Measurements from ENCODE around the gene MCHR2. TPM values are rescaled to one million over a fixed set of nuclear protein-coding genes. Genes with fewer than 3 reads are reported as not detected.
"Not testable (repeated sequence)": the region's sequence is repeated elsewhere in the genome, so short reads cannot be mapped to it uniquely, and the experiment has no call there.

Gene MCHR2, protein sequence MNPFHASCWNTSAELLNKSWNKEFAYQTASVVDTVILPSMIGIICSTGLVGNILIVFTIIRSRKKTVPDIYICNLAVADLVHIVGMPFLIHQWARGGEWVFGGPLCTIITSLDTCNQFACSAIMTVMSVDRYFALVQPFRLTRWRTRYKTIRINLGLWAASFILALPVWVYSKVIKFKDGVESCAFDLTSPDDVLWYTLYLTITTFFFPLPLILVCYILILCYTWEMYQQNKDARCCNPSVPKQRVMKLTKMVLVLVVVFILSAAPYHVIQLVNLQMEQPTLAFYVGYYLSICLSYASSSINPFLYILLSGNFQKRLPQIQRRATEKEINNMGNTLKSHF
- not detected for polyA plus RNA-seq

GRCh38 chr6:99993533-99994251, at the start of gene MCHR2:
MCHR2 (minus strand) TSS chr6:99994223; CDS start chr6:99956147, 38,076 bp downstream.
- Histone ChIP-seq H3K27ac (ENCODE audit: low read depth in 2 of 2, low read length in 1 of 2) (no peak within 1 kb of the TSS), H3K4me3 (ENCODE audit: low read depth in 1 of 2, low read length in 2 of 2) (peak within 1 kb of the TSS in 1 of 2 donors; percentile 7), H3K27me3 (ENCODE audit: control insufficient read depth in 1 of 2, insufficient read depth in 2 of 2, low read length in 2 of 2) (peaks cover 0 to 6% of the 10 kb centered on the region in 2 donors), H3K36me3 (ENCODE audit: control insufficient read depth in 2 of 2, insufficient read depth in 2 of 2, low read length in 1 of 2) (no peaks in the 10 kb centered on the region), H3K9me3 (ENCODE audit: control insufficient read depth in 2 of 2, insufficient read depth in 1 of 2, low read depth in 1 of 2, low read length in 1 of 2) (no peaks in the 10 kb centered on the region), H3K4me1 (ENCODE audit: control insufficient read depth in 2 of 2, insufficient read depth in 2 of 2, low read length in 1 of 2) (peaks cover 3 to 5% of the 10 kb centered on the region in 2 donors)
- 6 to 7% methylated on average over 60 to 64 of the region's 64 CpGs for WGBS, 2 donors

GRCh38 chr6:100038546-100038945, 44.5 kb upstream of the MCHR2 start:
- not testable (repeated sequence) for H3K9me3 ChIP-seq (ENCODE audit: control insufficient read depth in 2 of 2, insufficient read depth in 1 of 2, low read depth in 1 of 2, low read length in 1 of 2); H3K27me3 ChIP-seq (ENCODE audit: control insufficient read depth in 1 of 2, insufficient read depth in 2 of 2, low read length in 2 of 2); H3K36me3 ChIP-seq (ENCODE audit: control insufficient read depth in 2 of 2, insufficient read depth in 2 of 2, low read length in 1 of 2); H3K27ac ChIP-seq (ENCODE audit: low read depth in 2 of 2, low read length in 1 of 2); H3K4me1 ChIP-seq (ENCODE audit: control insufficient read depth in 2 of 2, insufficient read depth in 2 of 2, low read length in 1 of 2); H3K4me3 ChIP-seq (ENCODE audit: low read depth in 1 of 2, low read length in 2 of 2)
- WGBS, 2 donors: 70 to 95% methylated on average over 1 of the region's 1 CpG

DNA sequence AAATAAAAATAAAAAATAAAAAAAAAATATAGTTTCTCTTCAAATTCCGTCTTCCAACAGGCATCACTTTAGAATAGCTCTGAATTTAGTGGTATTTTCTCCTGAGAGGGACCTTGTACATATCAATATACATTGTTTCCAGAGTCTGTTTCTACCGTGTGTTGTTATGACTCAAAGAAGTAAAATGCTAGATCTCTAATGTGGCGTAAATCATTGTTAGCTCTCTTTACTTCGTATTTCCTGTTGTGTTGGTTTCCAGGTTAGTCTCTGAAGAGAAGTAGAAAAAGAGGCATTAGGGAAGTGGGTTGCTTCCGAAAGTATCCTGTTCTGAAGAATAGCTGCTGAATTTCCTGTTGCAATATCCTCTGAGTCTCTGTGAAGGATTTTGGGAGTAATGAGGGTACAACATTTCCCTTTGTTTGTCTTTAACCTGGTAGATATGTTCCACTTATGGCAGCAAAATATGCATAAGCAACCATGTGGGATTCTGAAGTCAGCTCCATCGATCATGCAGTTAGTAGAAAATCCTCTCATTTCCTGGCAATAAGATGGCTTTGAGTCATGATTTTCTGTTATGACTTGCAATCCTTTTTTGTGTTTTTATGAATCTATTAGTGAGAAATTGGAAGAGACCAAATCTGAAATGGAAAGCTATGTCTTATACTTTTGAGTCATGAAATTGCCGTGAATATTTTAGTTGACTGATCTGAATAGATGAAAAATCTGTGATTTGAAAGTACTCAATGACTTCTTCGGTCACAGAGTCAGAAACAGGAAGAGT, 42.0 kb upstream of the MCHR2 start:
- WGBS, 2 donors: 62% methylated on average over 8 of the region's 8 CpGs
- no peaks in the 10 kb centered on the region for H3K9me3 ChIP-seq (ENCODE audit: control insufficient read depth in 2 of 2, insufficient read depth in 1 of 2, low read depth in 1 of 2, low read length in 1 of 2)
- no peak overlapping the region for H3K27ac ChIP-seq (ENCODE audit: low read depth in 2 of 2, low read length in 1 of 2)
- no peaks in the 10 kb centered on the region for H3K27me3 ChIP-seq (ENCODE audit: control insufficient read depth in 1 of 2, insufficient read depth in 2 of 2, low read length in 2 of 2)
- H3K4me1 ChIP-seq (ENCODE audit: control insufficient read depth in 2 of 2, insufficient read depth in 2 of 2, low read length in 1 of 2): no peaks in the 10 kb centered on the region
- no peaks in the 10 kb centered on the region for H3K36me3 ChIP-seq (ENCODE audit: control insufficient read depth in 2 of 2, insufficient read depth in 2 of 2, low read length in 1 of 2)
- no peak overlapping the region for H3K4me3 ChIP-seq (ENCODE audit: low read depth in 1 of 2, low read length in 2 of 2)

DNA sequence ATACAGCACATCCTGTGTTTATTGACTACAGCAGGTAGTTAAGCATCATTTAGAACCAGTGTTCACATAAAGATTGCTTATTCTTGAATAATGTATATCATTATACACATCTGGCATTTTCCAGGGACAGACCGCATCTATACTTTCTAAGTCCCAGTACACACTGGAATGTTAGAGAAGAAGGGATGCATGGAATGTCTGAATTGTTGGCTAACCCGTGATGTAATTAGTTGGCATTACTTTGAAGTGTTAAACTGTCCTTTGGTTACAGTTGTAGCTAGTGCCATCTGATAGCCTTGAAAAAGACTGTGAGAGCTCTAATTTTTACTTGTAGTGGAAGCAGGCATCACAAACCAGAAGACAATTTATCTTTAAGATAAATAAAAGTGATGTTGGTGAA, 29.8 kb upstream of the MCHR2 start:
- Histone ChIP-seq H3K4me1 (ENCODE audit: control insufficient read depth in 2 of 2, insufficient read depth in 2 of 2, low read length in 1 of 2) (no peaks in the 10 kb centered on the region), H3K9me3 (ENCODE audit: control insufficient read depth in 2 of 2, insufficient read depth in 1 of 2, low read depth in 1 of 2, low read length in 1 of 2) (no peaks in the 10 kb centered on the region), H3K27ac (ENCODE audit: low read depth in 2 of 2, low read length in 1 of 2) (no peak overlapping the region), H3K36me3 (ENCODE audit: control insufficient read depth in 2 of 2, insufficient read depth in 2 of 2, low read length in 1 of 2) (no peaks in the 10 kb centered on the region), H3K27me3 (ENCODE audit: control insufficient read depth in 1 of 2, insufficient read depth in 2 of 2, low read length in 2 of 2) (peaks cover 0 to 2% of the 10 kb centered on the region in 2 donors), H3K4me3 (ENCODE audit: low read depth in 1 of 2, low read length in 2 of 2) (no peak overlapping the region)
- WGBS, 2 donors: 74 to 77% methylated on average over 2 of the region's 2 CpGs

GRCh38 chr6:100022847-100023246, 28.8 kb upstream of the MCHR2 start:
- WGBS, 2 donors: 78 to 89% methylated on average over 3 of the region's 3 CpGs
- H3K4me3 ChIP-seq (ENCODE audit: low read depth in 1 of 2, low read length in 2 of 2): no peak overlapping the region
- no peak overlapping the region for H3K27ac ChIP-seq (ENCODE audit: low read depth in 2 of 2, low read length in 1 of 2)
- no peaks in the 10 kb centered on the region for H3K36me3 ChIP-seq (ENCODE audit: control insufficient read depth in 2 of 2, insufficient read depth in 2 of 2, low read length in 1 of 2)
- no peaks in the 10 kb centered on the region for H3K9me3 ChIP-seq (ENCODE audit: control insufficient read depth in 2 of 2, insufficient read depth in 1 of 2, low read depth in 1 of 2, low read length in 1 of 2)
- H3K27me3 ChIP-seq (ENCODE audit: control insufficient read depth in 1 of 2, insufficient read depth in 2 of 2, low read length in 2 of 2): peaks cover 0 to 2% of the 10 kb centered on the region in 2 donors
- H3K4me1 ChIP-seq (ENCODE audit: control insufficient read depth in 2 of 2, insufficient read depth in 2 of 2, low read length in 1 of 2): no peaks in the 10 kb centered on the region

GRCh38 chr6:100008857-100009256, 14.8 kb upstream of the MCHR2 start:
- H3K4me3 ChIP-seq (ENCODE audit: low read depth in 1 of 2, low read length in 2 of 2): no peak overlapping the region
- no peaks in the 10 kb centered on the region for H3K4me1 ChIP-seq (ENCODE audit: control insufficient read depth in 2 of 2, insufficient read depth in 2 of 2, low read length in 1 of 2)
- H3K27ac ChIP-seq (ENCODE audit: low read depth in 2 of 2, low read length in 1 of 2): no peak overlapping the region
- H3K36me3 ChIP-seq (ENCODE audit: control insufficient read depth in 2 of 2, insufficient read depth in 2 of 2, low read length in 1 of 2): no peaks in the 10 kb centered on the region
- H3K27me3 ChIP-seq (ENCODE audit: control insufficient read depth in 1 of 2, insufficient read depth in 2 of 2, low read length in 2 of 2): no peaks in the 10 kb centered on the region
- 78 to 82% methylated on average over 6 of the region's 6 CpGs for WGBS, 2 donors
- no peaks in the 10 kb centered on the region for H3K9me3 ChIP-seq (ENCODE audit: control insufficient read depth in 2 of 2, insufficient read depth in 1 of 2, low read depth in 1 of 2, low read length in 1 of 2)

DNA sequence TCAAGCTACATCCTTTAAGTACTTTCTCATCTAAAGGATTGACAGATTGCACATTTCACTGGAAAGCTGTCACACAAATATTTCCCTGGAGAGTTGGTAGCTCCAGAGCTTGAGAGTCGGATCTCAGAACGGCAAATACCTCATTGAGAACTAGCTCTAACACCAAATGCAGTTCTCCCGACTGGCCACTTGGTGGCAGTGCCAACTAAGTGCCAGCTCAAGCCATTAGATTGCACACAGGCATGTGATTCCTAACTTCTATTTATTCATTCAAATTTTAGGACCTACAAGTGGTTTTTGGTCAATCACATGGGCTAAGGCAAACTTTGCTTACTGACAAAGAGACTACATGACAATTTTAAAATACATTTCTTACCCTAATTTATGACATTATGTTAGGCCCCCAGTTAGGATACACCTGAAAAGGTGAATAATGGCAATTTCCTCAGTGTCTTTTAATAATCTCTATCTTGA, 7.9 kb upstream of the MCHR2 start:
- no peak overlapping the region for H3K4me3 ChIP-seq (ENCODE audit: low read depth in 1 of 2, low read length in 2 of 2)
- H3K27me3 ChIP-seq (ENCODE audit: control insufficient read depth in 1 of 2, insufficient read depth in 2 of 2, low read length in 2 of 2): peaks cover 0 to 3% of the 10 kb centered on the region in 2 donors
- no peaks in the 10 kb centered on the region for H3K36me3 ChIP-seq (ENCODE audit: control insufficient read depth in 2 of 2, insufficient read depth in 2 of 2, low read length in 1 of 2)
- H3K9me3 ChIP-seq (ENCODE audit: control insufficient read depth in 2 of 2, insufficient read depth in 1 of 2, low read depth in 1 of 2, low read length in 1 of 2): no peaks in the 10 kb centered on the region
- 1% methylated on average over 3 of the region's 3 CpGs for WGBS, 2 donors
- no peak overlapping the region for H3K27ac ChIP-seq (ENCODE audit: low read depth in 2 of 2, low read length in 1 of 2)
- H3K4me1 ChIP-seq (ENCODE audit: control insufficient read depth in 2 of 2, insufficient read depth in 2 of 2, low read length in 1 of 2): no peaks in the 10 kb centered on the region

- peaks cover 0 to 9% of the 10 kb centered on the region in 2 donors for H3K27me3 ChIP-seq (ENCODE audit: control insufficient read depth in 1 of 2, insufficient read depth in 2 of 2, low read length in 2 of 2)
- H3K27ac ChIP-seq (ENCODE audit: low read depth in 2 of 2, low read length in 1 of 2): no peak overlapping the region
- no peaks in the 10 kb centered on the region for H3K36me3 ChIP-seq (ENCODE audit: control insufficient read depth in 2 of 2, insufficient read depth in 2 of 2, low read length in 1 of 2)
- H3K9me3 ChIP-seq (ENCODE audit: control insufficient read depth in 2 of 2, insufficient read depth in 1 of 2, low read depth in 1 of 2, low read length in 1 of 2): no peaks in the 10 kb centered on the region
- H3K4me1 ChIP-seq (ENCODE audit: control insufficient read depth in 2 of 2, insufficient read depth in 2 of 2, low read length in 1 of 2): peaks cover 3 to 5% of the 10 kb centered on the region in 2 donors
- H3K4me3 ChIP-seq (ENCODE audit: low read depth in 1 of 2, low read length in 2 of 2): no peak overlapping the region
Observed at GRCh38 chr6:99997141-99997540, 3.1 kb upstream of the MCHR2 start.

DNA sequence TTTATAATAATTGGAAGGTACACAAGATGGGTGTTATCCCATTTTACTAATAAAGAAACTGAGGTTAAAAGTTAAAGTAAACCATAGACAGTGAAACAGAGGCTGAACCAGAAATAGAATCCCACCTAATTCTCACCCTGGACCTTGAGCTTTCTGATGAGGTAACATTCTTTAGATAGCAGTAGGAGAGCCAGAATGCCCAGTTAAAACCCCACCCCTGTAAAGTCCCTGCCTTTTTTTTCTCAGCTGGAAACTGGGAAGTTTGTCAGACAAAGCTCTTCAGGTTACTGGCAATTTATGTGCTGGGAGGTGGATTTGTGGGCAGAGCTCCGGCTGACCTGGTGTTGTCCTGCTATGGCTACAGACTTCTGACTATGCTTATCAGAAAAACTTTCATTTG, 1.9 kb upstream of the MCHR2 start:
- Histone ChIP-seq H3K36me3 (ENCODE audit: control insufficient read depth in 2 of 2, insufficient read depth in 2 of 2, low read length in 1 of 2) (no peaks in the 10 kb centered on the region), H3K27me3 (ENCODE audit: control insufficient read depth in 1 of 2, insufficient read depth in 2 of 2, low read length in 2 of 2) (peaks cover 0 to 6% of the 10 kb centered on the region in 2 donors), H3K27ac (ENCODE audit: low read depth in 2 of 2, low read length in 1 of 2) (no peak overlapping the region), H3K9me3 (ENCODE audit: control insufficient read depth in 2 of 2, insufficient read depth in 1 of 2, low read depth in 1 of 2, low read length in 1 of 2) (no peaks in the 10 kb centered on the region), H3K4me3 (ENCODE audit: low read depth in 1 of 2, low read length in 2 of 2) (no peak overlapping the region), H3K4me1 (ENCODE audit: control insufficient read depth in 2 of 2, insufficient read depth in 2 of 2, low read length in 1 of 2) (peaks cover 3 to 5% of the 10 kb centered on the region in 2 donors)
- WGBS, 2 donors: 79 to 91% methylated on average over 1 of the region's 1 CpG

All from esophagus (tissue), 2 donors.